Inflammatory macrophage (primary cell): Measurements from ENCODE around the gene KCTD5.
A peak's percentile ranks its signal among the peaks of the same experiment; 100 is the strongest.

Experiments
- DNase-seq, 2 donors: peaks; one replicate each; pipeline ENCODE4 v3.0.0-alpha.2; 2020 to 2022

KCTD5 gene

GRCh38 chr16:2726923-2727322, 44.6 kb downstream of the KCTD5 start:
- DNase-seq = no peak

DNA sequence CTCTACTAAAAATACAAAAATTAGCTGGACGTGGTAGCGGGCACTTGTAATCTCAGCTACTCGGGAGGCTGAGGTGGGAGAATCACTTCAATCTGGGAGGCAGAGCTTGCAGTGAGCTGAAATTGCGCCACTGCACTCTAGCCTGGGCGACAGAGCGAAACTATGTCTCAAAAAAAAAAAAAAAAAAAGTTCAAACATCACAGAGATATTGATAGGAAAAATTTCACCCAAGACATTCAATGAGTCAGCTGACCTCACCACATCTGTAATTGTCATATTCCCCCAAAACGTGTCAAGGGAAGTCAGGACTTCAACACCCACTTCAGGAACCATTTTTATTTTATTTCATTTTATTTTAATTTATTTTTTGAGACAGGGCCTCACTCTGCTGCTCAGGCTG, 45.7 kb downstream of the KCTD5 start:
- no peak for DNase-seq

DNA sequence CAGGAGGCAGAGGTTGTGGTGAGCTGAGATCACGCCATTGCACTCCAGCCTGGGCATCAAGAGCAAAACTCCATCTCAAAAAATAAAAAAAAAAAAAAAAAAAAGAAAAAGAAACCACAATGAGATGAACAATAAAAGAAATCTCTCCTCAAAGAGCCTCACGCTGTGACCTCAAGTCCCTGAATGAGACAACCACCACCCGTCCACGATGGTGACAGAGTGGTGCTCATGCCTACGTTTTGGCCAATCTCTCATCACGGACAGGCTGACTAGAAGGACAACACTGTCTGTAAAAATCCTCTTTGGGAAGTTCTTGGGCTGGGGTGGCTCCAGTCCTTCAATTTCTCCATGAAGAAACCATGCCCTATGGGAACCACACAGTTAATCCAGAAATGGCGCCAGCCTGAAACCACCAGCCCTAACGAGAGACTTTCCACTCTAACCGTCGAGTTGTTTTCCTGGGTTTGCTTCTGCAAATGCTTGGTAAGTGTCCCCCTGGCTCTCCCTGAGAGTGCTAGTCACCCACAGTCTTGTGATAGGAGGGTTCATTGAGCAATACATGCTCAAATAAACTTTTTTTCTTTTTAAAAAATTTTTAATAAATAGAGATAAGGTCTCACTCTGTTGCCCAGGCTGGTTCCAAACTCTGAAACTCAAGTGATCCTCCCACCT, 52.7 kb downstream of the KCTD5 start:
- peak; percentile 64 to 75 for DNase-seq

DNA sequence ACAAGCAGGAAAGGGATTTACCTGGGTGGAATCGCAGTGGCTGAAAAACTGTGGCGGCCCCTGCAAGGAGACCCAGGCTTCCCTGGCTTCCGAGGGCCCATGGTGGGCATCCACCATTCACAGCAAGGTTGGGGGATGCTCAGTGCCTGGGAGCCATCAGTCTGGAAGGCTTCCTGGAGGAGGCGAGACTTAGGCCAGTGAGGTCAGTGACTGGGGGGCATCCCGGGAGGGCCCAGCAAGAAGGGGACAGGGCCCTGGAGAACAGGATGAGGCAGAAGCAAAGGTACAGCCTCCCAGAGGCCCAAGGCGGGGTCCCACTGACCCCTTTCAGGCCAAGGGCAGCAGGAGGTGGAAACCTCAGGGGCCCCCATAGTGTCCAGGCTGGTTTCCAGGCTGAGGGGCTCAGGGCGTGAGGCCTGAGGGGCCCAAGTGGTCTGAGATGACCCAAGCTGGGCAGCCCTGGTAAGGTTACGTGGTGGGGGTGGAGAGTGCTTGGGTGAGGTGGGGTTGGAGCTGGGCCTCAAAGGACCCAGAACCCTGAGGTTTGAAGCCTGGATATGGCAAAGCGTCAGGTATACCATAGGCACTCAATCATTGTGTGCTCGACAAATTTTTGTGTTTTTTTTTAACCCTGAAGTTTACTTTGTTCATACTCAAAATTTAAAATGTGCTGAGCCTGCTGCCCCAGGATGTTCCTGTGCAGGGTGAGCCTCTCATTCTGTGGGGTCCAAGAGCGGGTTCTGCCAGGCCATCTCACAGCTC, 54.3 kb downstream of the KCTD5 start:
- no peak for DNase-seq

DNA sequence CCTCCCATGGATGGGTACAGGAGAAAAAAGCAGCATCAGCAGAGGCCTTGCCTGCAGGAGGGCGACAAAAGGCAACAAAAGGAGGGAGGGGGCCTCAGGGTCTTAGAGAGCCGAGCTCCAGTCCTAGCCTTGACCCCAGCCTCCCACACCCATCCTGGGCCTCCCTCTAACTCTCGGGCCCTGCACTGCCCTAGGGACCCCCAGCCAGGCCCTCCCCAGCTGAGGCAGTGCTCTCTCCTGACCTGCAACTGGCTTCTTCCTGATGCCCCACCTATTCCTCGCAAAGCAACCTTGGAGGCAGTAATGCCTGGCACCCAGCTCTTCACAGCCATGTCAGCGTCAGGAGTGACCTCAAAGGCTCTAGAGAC, 54.9 kb downstream of the KCTD5 start:
- DNase-seq = no peak

GRCh38 chr16:2737895-2738418, 55.6 kb downstream of the KCTD5 start:
- DNase-seq = no peak

DNA sequence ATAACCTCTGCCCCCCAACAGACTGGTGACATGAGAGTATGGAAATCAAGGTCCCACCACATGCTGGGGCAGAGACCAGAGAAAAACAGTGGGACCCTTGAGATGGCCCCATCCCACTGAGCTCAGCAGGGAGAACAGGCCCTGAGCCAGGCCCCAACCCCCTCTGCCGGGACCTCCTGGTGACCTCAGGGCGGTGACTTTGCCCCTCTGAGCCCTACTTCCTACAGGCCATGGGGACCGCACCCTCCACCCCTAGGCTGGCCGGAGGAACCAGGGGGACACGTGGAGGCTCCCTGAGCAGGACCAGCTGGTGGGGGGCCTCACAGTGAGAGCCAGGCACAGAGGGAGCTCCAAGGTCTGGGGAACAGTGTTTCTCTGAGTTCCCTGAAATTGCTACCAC, 56.3 kb downstream of the KCTD5 start:
- no peak for DNase-seq

- no peak for DNase-seq
Measured at GRCh38 chr16:2739625-2740430, 57.5 kb downstream of the KCTD5 start.

DNA sequence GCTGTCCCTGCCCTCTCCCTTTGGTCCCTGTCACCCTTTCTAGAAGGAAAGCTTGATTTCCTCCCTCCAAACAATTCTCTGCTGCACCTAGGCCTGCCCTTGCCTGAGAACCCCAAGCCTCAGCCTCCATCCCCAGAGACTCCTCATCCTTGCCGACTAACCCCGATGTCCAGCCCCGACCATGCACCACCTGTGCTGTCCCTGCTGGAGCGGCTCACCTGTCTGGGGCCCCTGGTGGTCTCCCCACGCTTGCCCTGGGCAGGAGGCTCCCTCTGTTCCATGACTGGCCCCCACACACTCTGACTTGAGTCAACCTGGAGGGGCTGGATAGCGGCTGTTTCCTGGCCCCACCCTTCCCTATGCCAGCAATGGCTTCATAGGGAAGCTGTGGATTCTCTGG, 58.2 kb downstream of the KCTD5 start:
- DNase-seq = no peak

DNA sequence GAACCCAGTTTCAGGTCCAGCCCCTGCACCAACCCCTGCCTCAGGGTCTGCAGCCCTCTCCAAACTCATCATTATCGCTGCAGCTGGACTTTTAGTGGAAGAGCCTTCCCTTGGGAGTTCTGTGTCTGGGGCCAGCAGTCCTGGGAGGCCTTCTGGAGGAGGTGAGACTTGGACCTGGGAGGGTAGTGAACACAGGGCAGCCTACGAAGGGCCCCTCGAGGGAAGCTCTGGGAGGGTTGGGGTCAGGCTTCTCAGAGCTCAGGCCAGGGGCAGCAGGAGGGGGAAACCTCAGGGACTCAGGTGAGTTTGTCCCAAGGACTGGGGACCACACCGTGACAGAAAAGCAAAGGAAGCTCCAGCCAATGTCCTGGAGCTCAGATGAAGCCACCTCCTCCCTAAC, 58.8 kb downstream of the KCTD5 start:
- no peak for DNase-seq

DNA sequence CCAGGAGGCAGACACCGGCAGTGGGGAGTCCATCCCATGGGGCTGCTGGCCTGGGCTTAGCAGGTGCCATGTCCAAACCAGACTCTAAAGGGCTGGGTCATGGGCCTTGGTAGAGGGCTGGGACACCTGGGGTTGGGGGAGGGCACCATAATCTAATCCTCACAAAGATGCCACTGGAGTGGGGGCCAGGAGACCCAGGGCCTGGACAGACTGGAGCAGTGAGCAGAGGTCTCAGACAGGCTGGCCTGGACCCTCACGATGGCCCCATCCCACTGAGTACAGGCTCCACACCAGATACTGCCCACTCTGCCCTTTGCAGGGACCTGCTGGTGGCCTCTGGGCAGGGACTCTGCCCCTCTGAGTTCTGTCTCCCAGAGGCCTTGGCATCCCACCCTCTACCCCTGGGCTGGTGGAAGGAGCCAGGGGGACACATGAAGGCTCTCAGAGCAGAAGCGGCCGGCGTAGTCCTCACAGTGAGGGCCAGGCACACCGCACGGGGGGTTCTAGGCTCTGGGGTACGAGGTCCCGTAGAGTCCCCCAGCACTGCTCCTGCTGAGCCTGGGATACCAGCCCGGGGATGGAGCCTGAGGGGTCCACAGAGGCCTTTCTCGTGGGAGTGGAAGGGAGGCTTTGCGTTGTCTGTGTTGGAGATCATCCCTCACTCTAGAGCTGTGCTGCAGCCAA, 60.1 kb downstream of the KCTD5 start:
- no peak for DNase-seq

GRCh38 chr16:2743007-2743810, 60.9 kb downstream of the KCTD5 start:
- DNase-seq = no peak

DNA sequence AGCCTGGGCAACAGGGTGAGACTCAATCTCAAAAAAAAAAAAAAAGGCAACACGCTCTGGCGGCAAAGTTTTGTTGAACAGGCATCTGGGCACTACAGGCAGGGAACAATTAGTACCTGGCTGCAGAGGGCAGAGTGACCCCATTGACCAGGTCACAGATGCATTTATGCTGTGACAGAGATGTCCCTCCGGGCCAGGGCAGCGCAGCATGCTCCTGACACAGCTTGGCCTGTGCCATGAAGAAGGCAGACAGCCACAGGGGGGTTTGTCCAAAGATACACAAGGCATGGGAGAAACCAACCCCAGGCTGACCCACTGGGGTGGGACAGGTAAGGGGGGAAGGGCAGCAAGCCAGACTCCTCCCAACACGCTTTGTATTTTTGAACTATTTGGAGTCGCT, 62.4 kb downstream of the KCTD5 start:
- DNase-seq = no peak

- no peak for DNase-seq
Measured at GRCh38 chr16:2745116-2745890, 63.0 kb downstream of the KCTD5 start.

DNA sequence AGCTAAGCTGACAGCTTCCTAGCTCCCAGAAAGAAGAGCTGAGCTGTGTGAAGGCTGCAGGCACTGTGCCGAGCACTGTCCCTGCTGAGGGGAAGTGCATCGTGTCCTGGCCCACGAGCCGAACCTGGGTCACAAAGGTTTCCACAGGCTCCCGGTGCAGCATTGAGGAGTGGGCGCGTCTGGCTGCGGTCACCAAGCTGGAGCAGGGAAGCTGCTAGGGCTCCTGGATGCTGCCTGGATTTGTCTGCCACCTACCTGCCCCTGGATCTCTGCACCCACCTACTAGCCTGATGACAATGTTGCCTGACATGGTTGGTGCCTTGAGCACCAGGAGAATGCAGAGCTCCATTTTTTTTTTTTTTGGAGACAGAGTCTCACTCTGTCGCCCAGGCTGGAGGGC, 63.6 kb downstream of the KCTD5 start:
- no peak for DNase-seq

GRCh38 chr16:2748757-2749455, 66.6 kb downstream of the KCTD5 start:
- DNase-seq = no peak

GRCh38 chr16:2749476-2749875, 67.2 kb downstream of the KCTD5 start:
- no peak for DNase-seq

- DNase-seq = no peak
Measured at GRCh38 chr16:2749936-2750335, 67.6 kb downstream of the KCTD5 start.

GRCh38 chr16:2751577-2752034, 69.3 kb downstream of the KCTD5 start:
- no peak for DNase-seq
